ENCODE measurements around the gene MRGPRD.

DNA sequence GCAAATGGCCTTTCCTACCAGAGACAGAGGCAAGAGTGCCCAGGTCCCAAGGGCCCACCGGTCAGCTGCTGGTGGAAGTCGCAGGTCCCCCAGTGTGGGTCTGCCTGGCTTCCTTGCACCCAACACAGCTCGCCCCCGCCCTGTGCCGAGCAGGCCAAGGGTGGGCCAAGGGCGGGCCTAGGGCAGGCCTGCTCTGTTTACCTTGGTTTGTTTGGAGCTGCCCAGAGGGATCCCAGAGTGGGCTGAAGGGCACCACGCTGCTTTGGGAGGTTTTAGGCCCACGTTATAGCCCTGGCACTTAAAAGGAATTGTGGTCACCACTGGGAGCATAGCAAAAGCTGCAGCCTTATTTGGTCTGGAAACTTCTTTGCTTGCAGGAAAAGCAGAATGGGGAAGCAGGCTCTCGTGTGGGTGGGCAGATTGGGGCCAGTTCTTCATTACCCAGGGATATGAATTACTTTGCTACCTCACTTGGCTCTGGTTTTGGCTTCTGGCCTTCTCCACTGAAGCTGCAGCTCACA lies 38.0 kb downstream of the MRGPRD start:
- TF ChIP-seq POLR2AphosphoS5 (IDR thresholded peaks at IDR 0.05; ENCODE audit: low read depth) (no peak), SPI1 (IDR thresholded peaks at IDR 0.05; ENCODE audit: borderline replicate concordance, low read depth) (peak; percentile 44; the same call in 1 of the 2 replicates), GABPA (IDR thresholded peaks at IDR 0.05; ENCODE audit: low read depth) (no peak)
- TF ChIP-seq, protein P1, sequence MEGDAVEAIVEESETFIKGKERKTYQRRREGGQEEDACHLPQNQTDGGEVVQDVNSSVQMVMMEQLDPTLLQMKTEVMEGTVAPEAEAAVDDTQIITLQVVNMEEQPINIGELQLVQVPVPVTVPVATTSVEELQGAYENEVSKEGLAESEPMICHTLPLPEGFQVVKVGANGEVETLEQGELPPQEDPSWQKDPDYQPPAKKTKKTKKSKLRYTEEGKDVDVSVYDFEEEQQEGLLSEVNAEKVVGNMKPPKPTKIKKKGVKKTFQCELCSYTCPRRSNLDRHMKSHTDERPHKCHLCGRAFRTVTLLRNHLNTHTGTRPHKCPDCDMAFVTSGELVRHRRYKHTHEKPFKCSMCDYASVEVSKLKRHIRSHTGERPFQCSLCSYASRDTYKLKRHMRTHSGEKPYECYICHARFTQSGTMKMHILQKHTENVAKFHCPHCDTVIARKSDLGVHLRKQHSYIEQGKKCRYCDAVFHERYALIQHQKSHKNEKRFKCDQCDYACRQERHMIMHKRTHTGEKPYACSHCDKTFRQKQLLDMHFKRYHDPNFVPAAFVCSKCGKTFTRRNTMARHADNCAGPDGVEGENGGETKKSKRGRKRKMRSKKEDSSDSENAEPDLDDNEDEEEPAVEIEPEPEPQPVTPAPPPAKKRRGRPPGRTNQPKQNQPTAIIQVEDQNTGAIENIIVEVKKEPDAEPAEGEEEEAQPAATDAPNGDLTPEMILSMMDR (IDR thresholded peaks at IDR 0.05; ENCODE audit: insufficient read depth, low read length), result no peak

All from HL-60 (cell line).